Astrocyte (in vitro differentiated cells and primary cell): ENCODE data around the gene RANBP6.

Experiments
- EZH2 ChIP-seq: IDR thresholded peaks from 2 replicates; pipeline ENCODE4 v1.6.1; 2012; ENCODE audit warnings: mild to moderate bottlenecking, low read length, inconsistent platforms; ENCODE audit not compliant: insufficient read depth
- TF ChIP-seq, protein P1 (sequence below): IDR thresholded peaks from 2 replicates; pipeline ENCODE4 v1.5.1; 2011; ENCODE audit warnings: low read depth, mild to moderate bottlenecking, inconsistent platforms, low read length, moderate library complexity; ENCODE audit not compliant: insufficient read depth

DNA sequence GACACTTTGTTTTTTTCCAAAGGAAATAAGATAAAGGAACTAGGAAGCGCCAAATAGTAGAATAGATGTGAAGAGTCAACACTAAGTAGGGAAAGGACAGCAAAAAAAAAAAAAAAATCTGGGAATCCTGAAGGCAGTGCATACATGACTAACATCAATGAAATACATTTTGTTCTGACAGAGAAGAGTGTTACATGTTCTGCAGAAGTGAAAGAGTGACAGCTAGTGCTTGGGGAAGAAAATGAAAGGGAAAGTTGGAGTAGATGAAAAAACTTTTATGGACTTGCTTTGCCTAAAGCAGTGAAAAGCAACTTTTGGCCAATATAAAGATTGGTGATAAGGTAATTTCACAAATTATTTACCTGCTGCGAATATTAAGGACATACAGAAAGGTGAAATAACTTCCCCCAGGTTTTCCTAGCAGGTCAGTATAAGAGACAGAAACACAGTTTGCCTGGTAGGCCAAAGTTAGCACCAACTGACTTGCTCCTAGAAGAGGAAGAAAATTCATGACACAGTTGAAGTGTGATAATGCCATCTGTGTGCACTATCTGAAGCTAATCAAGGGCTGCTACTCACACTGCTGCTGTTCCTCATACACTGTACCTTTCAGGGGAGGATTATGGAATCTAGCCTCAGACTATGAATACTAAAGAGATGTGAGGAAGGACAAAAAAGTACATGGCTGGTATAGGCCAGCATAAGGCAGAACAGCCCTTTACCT, 38.6 kb downstream of the RANBP6 start:
- TF ChIP-seq, protein P1, sequence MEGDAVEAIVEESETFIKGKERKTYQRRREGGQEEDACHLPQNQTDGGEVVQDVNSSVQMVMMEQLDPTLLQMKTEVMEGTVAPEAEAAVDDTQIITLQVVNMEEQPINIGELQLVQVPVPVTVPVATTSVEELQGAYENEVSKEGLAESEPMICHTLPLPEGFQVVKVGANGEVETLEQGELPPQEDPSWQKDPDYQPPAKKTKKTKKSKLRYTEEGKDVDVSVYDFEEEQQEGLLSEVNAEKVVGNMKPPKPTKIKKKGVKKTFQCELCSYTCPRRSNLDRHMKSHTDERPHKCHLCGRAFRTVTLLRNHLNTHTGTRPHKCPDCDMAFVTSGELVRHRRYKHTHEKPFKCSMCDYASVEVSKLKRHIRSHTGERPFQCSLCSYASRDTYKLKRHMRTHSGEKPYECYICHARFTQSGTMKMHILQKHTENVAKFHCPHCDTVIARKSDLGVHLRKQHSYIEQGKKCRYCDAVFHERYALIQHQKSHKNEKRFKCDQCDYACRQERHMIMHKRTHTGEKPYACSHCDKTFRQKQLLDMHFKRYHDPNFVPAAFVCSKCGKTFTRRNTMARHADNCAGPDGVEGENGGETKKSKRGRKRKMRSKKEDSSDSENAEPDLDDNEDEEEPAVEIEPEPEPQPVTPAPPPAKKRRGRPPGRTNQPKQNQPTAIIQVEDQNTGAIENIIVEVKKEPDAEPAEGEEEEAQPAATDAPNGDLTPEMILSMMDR = no peak
- TF ChIP-seq EZH2 = no peak
